ENCODE measurements around the gene BPIFB3.

GRCh38 chr20:33046412-33046811, 7.3 kb upstream of the BPIFB3 start:
- TF ChIP-seq YY1 (IDR thresholded peaks at IDR 0.05; ENCODE audit: insufficient read depth, insufficient read length) (no peak), ZNF274 (IDR thresholded peaks at IDR 0.05; ENCODE audit: low read depth, low read length) (no peak)

All from NT2/D1 (cell line).